Measurements from ENCODE around the gene CLDN14. TPM values are rescaled to one million over a fixed set of nuclear protein-coding genes. Genes with fewer than 3 reads are reported as not detected.

CLDN14 gene
- total and polyA plus RNA-seq, 4 donors = 0.08 to 0.49 (median 0.15) TPM; not detected in 1

- Histone ChIP-seq H3K9ac (ENCODE audit: insufficient read depth in 1 of 2, low read length in 2 of 2) (no peak overlapping the region), H3K27ac (ENCODE audit: low read depth in 1 of 2, low read length in 1 of 2) (no peak overlapping the region), H3K4me1 (ENCODE audit: control insufficient read depth in 5 of 5, insufficient read depth in 5 of 5, low read length in 5 of 5) (no peaks in the 10 kb centered on the region), H3K4me3 (no peak overlapping the region), H3K9me3 (ENCODE audit: control insufficient read depth in 4 of 4, insufficient read depth in 3 of 4, low read length in 3 of 4) (peaks cover 0 to 4% (median 0%) of the 10 kb centered on the region in 4 donors), H3K36me3 (ENCODE audit: control insufficient read depth in 4 of 4, insufficient read depth in 4 of 4, low read length in 4 of 4) (no peaks in the 10 kb centered on the region), H3K27me3 (ENCODE audit: control insufficient read depth in 3 of 3, insufficient read depth in 3 of 3, low read length in 2 of 3) (peaks cover 0 to 7% (median 0%) of the 10 kb centered on the region in 3 donors)
- no peak for TF ChIP-seq CTCF (IDR thresholded peaks at IDR 0.05; ENCODE audit: control extremely low read depth, extremely low read depth)
- no peak for DNase-seq
- WGBS, 2 donors = 94 to 97% methylated on average over 4 of the region's 4 CpGs
- no peak for ATAC-seq (ENCODE audit: insufficient read depth, low FRiP score)
These were observed 46.2 kb upstream of the CLDN14 start for GRCh38 chr21:36526104-36526503.

- WGBS, 2 donors = 82 to 89% methylated on average over 9 of the region's 9 CpGs
- no peak for TF ChIP-seq CTCF (IDR thresholded peaks at IDR 0.05; ENCODE audit: control extremely low read depth, extremely low read depth)
These were observed 44.6 kb upstream of the CLDN14 start for GRCh38 chr21:36524477-36524876.

GRCh38 chr21:36522219-36522808, 42.4 kb upstream of the CLDN14 start:
- no peak for DNase-seq
- Histone ChIP-seq H3K4me1 (ENCODE audit: control insufficient read depth in 5 of 5, insufficient read depth in 5 of 5, low read length in 5 of 5) (no peaks in the 10 kb centered on the region), H3K27ac (ENCODE audit: low read depth in 1 of 2, low read length in 1 of 2) (no peak overlapping the region), H3K27me3 (ENCODE audit: control insufficient read depth in 3 of 3, insufficient read depth in 3 of 3, low read length in 2 of 3) (peaks cover 0 to 2% (median 0%) of the 10 kb centered on the region in 3 donors), H3K4me3 (no peak overlapping the region), H3K36me3 (ENCODE audit: control insufficient read depth in 4 of 4, insufficient read depth in 4 of 4, low read length in 4 of 4) (no peaks in the 10 kb centered on the region), H3K9me3 (ENCODE audit: control insufficient read depth in 4 of 4, insufficient read depth in 3 of 4, low read length in 3 of 4) (peaks cover 0 to 6% (median 1%) of the 10 kb centered on the region in 4 donors), H3K9ac (ENCODE audit: insufficient read depth in 1 of 2, low read length in 2 of 2) (no peak overlapping the region)
- WGBS, 2 donors = 84 to 91% methylated on average over 14 of the region's 14 CpGs
- ATAC-seq (ENCODE audit: insufficient read depth, low FRiP score) = no peak
- no peak for TF ChIP-seq CTCF (IDR thresholded peaks at IDR 0.05; ENCODE audit: control extremely low read depth, extremely low read depth)

More at GRCh38 chr21:36524477-36524876, 44.6 kb upstream of the CLDN14 start:
- Histone ChIP-seq H3K9ac (ENCODE audit: insufficient read depth in 1 of 2, low read length in 2 of 2) (no peak overlapping the region), H3K36me3 (ENCODE audit: control insufficient read depth in 4 of 4, insufficient read depth in 4 of 4, low read length in 4 of 4) (no peaks in the 10 kb centered on the region), H3K9me3 (ENCODE audit: control insufficient read depth in 4 of 4, insufficient read depth in 3 of 4, low read length in 3 of 4) (peaks cover 0 to 6% (median 1%) of the 10 kb centered on the region in 4 donors), H3K4me3 (no peak overlapping the region), H3K27me3 (ENCODE audit: control insufficient read depth in 3 of 3, insufficient read depth in 3 of 3, low read length in 2 of 3) (peaks cover 0 to 4% (median 0%) of the 10 kb centered on the region in 3 donors), H3K27ac (ENCODE audit: low read depth in 1 of 2, low read length in 1 of 2) (no peak overlapping the region), H3K4me1 (ENCODE audit: control insufficient read depth in 5 of 5, insufficient read depth in 5 of 5, low read length in 5 of 5) (no peaks in the 10 kb centered on the region)
- DNase-seq (no peak), ATAC-seq (ENCODE audit: insufficient read depth, low FRiP score) (no peak)

Data from lung (tissue), 12 donors.